ENCODE measurements around the gene ATG16L1.

ATG16L1 gene

DNA sequence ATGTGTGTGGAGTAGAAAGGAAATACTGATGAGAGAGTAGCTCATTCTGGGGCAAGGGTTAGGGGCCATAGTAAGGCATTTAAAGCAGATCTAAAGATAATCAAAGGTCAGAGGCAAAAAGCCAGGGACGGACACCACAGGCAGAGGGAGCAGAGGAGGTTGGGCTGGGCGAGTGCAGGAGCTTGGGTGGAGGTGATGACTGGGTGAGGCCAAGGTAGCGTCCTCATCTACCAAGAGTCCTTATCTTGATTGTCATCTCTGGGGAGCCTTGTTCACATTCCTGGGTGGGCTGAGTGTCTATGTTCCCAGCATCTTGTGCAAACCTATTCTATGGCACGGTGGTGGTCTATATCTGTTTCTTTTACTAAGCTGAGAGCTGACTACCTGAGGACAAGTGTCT, 30.1 kb downstream of the ATG16L1 start:
- no peak for DNase-seq (ENCODE audit: low read depth)
- H3K4me3 ChIP-seq (ENCODE audit: low read depth, low read length): no peak overlapping the region
- TF ChIP-seq, protein P1, sequence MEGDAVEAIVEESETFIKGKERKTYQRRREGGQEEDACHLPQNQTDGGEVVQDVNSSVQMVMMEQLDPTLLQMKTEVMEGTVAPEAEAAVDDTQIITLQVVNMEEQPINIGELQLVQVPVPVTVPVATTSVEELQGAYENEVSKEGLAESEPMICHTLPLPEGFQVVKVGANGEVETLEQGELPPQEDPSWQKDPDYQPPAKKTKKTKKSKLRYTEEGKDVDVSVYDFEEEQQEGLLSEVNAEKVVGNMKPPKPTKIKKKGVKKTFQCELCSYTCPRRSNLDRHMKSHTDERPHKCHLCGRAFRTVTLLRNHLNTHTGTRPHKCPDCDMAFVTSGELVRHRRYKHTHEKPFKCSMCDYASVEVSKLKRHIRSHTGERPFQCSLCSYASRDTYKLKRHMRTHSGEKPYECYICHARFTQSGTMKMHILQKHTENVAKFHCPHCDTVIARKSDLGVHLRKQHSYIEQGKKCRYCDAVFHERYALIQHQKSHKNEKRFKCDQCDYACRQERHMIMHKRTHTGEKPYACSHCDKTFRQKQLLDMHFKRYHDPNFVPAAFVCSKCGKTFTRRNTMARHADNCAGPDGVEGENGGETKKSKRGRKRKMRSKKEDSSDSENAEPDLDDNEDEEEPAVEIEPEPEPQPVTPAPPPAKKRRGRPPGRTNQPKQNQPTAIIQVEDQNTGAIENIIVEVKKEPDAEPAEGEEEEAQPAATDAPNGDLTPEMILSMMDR (IDR thresholded peaks at IDR 0.05; ENCODE audit: control insufficient read depth, extremely low read depth, insufficient read depth): no peak

DNA sequence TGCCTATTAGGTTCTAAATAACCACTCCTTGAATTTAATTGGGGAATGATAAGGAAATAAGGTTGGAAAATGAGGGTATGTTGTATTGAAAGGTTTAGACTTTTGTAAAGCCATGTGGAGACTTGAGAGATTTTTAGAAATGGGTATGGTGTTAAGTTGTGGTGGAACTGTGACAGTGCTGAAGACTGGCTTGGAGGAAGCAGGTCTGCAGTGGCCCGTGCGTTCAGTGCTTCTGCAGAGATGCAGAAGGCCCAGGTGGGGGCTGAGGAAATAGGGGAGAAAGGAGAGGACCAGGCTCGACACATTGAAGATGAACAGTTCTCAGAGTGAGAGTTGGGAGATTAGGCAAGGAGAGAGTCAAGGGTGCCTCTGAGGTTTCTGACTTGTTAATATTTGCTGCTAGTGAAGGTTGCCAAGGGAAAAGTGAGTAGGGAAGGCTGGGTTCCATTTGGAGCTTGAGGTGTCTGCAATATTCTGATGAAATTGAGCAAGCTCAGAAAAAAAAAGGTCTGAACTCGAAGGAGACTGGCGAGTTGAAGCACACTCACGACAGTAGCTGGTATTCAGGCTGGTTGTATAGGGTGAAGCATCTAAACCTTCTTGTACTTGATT, 30.6 kb downstream of the ATG16L1 start:
- TF ChIP-seq, protein P1 (IDR thresholded peaks at IDR 0.05; ENCODE audit: control insufficient read depth, extremely low read depth, insufficient read depth): no peak
- DNase-seq (ENCODE audit: low read depth): no peak
- H3K4me3 ChIP-seq (ENCODE audit: low read depth, low read length): no peak overlapping the region

DNA sequence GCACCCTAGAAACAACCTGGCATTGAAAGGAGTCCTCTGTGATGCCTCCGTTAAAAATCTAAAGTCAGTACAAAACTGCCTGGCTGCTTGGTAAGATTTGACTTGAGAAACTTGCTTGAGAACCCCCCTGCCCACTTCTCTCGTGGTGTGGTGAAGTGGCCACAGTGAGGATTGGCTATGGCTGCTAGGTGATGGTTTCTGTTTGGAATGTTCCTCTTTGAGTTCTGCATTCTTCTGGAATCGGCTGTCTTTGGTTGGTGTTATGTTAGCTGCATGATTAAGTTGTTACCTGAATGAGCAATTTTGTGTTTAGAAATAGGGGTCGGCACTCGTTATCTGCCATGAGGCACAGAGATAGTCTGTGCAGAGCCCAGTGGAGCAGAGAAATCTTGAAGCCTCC, 34.4 kb downstream of the ATG16L1 start:
- no peak for DNase-seq (ENCODE audit: low read depth)
- TF ChIP-seq, protein P1 (IDR thresholded peaks at IDR 0.05; ENCODE audit: control insufficient read depth, extremely low read depth, insufficient read depth): no peak
- H3K4me3 ChIP-seq (ENCODE audit: low read depth, low read length): no peak overlapping the region

DNA sequence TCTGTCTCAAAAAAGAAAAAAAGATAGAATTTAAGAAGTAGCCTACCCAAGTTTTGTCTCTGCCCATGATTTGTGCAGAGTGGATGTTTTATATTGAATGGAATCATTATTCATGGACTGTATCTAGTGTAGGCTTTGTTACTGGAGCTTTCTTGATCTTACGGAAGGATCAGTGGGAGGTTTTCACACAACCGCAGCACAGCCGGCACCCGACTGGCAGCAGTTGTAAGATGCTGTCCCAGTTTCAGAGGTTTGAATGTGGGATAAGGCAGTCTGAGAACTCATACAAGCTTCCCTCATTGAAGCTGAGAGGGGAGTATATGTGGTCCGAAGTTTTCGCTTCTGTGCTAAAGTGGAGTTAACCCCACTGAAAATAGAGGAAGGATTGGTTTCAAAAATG, 36.4 kb downstream of the ATG16L1 start:
- TF ChIP-seq, protein P1 (IDR thresholded peaks at IDR 0.05; ENCODE audit: control insufficient read depth, extremely low read depth, insufficient read depth): no peak
- no peak overlapping the region for H3K4me3 ChIP-seq (ENCODE audit: low read depth, low read length)
- no peak for DNase-seq (ENCODE audit: low read depth)

DNA sequence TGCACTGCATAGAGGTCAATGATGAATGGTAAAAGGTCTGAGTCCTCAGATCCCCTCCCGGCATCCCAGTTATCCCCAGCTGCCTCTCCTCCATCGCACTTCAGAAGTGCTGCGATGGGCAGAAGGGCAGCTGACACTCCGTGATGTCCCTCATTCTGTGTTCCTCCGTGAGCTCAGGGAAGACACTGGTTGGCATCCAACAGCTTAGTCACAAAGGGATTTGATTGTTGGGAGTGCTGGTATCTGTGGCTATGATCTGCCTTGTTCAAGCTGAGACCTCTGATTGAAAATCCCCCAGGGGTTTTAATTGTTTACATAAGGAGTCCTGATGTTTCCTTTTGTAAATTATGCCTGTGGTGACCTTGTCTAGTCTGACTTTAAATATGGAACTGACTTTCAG, 37.2 kb downstream of the ATG16L1 start:
- H3K4me3 ChIP-seq (ENCODE audit: low read depth, low read length): no peak overlapping the region
- TF ChIP-seq, protein P1 (IDR thresholded peaks at IDR 0.05; ENCODE audit: control insufficient read depth, extremely low read depth, insufficient read depth): no peak
- no peak for DNase-seq (ENCODE audit: low read depth)

DNA sequence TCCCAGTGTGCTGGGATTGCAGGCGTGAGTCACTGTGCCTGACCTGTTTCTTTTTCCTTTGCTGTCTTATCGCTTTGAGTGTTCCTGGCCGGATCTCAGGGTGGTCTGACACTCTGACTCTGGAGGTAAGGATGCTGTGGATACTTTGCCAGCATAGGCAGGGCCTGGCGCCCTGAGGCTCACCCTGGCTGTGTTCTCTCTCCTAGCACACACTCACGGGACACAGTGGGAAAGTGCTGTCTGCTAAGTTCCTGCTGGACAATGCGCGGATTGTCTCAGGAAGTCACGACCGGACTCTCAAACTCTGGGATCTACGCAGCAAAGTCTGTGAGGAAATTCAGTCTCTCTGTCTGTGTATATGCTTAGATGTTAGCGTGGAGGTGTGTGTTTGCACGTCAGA, 38.2 kb downstream of the ATG16L1 start:
- DNase-seq (ENCODE audit: low read depth): no peak
- H3K4me3 ChIP-seq (ENCODE audit: low read depth, low read length): no peak overlapping the region
- TF ChIP-seq, protein P1 (IDR thresholded peaks at IDR 0.05; ENCODE audit: control insufficient read depth, extremely low read depth, insufficient read depth): no peak
